ENCODE measurements around the gene H19.

H19 gene

DNA sequence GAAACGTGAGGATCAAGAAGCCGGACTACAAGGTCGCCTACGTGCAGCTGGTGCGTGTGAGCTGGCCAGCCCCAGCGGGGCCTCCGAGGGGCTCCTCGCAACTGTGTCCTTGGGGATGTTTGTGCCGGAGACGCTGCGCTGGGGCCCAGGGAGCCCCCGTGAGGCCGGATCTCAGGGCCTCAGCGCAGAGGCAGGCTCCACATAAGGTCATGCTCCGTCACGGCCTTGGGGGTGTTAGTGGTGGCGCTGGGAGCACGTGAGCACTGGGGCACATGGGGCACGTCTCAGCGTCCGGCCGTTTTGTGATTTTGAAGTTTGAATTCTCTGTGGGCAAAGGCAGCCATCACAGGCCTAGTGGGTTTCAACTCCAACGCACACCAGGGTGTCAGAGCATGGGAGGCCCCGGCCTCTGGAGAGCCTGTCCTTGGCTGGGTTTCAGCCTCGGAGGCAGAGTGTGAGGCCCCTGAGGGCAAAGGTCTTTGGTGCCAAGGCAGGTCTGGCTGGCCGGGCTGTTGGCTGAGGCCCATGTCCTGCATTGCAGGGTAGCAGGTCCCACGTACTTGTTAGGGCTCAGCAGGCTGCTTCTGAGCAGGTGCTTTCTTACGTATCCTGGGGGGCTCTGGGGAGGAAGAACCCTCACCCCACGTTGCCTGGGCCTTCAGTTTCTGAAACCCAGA lies 44.7 kb downstream of the H19 start:
- no peak for DNase-seq (ENCODE audit: low read depth in 2 of 2)
- no peak overlapping the region for H3K4me3 ChIP-seq (replicated peaks in 1 of 2; ENCODE audit: low read depth in 2 of 2, low read length in 2 of 2)
- TF ChIP-seq, protein P1, sequence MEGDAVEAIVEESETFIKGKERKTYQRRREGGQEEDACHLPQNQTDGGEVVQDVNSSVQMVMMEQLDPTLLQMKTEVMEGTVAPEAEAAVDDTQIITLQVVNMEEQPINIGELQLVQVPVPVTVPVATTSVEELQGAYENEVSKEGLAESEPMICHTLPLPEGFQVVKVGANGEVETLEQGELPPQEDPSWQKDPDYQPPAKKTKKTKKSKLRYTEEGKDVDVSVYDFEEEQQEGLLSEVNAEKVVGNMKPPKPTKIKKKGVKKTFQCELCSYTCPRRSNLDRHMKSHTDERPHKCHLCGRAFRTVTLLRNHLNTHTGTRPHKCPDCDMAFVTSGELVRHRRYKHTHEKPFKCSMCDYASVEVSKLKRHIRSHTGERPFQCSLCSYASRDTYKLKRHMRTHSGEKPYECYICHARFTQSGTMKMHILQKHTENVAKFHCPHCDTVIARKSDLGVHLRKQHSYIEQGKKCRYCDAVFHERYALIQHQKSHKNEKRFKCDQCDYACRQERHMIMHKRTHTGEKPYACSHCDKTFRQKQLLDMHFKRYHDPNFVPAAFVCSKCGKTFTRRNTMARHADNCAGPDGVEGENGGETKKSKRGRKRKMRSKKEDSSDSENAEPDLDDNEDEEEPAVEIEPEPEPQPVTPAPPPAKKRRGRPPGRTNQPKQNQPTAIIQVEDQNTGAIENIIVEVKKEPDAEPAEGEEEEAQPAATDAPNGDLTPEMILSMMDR (IDR thresholded peaks at IDR 0.05; ENCODE audit: low read depth, low read length), result no peak

GRCh38 chr11:1949922-1950321 lies 47.7 kb downstream of the H19 start:
- H3K4me3 ChIP-seq (replicated peaks in 1 of 2; ENCODE audit: low read depth in 2 of 2, low read length in 2 of 2), result no peak overlapping the region
- TF ChIP-seq, protein P1 (IDR thresholded peaks at IDR 0.05; ENCODE audit: low read depth, low read length), result no peak
- no peak for DNase-seq (ENCODE audit: low read depth in 2 of 2)

DNA sequence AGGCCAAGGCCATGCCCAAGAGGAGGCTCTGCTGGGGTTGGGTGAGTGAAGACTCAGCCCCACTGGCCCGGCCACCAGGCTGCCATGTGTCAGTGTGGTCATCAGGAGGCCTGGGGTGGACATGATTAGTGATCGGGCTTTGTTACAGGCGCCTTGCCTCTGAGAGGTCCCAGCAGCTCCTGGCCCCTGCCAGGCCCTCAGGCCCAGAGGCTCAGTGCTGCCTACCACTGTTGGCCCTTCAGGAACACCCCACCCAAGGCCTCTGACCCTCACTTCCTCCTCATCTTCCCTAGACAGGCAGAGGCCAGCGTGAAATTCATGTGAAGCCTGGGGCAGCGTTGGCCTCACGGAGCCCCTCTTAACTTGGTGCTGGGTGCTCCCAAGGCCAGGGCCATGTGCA lies 48.3 kb downstream of the H19 start:
- no peak for DNase-seq (ENCODE audit: low read depth in 2 of 2)
- TF ChIP-seq, protein P1 (IDR thresholded peaks at IDR 0.05; ENCODE audit: low read depth, low read length), result no peak
- no peak overlapping the region for H3K4me3 ChIP-seq (replicated peaks in 1 of 2; ENCODE audit: low read depth in 2 of 2, low read length in 2 of 2)

GRCh38 chr11:1948389-1948788 lies 49.3 kb downstream of the H19 start:
- no peak for DNase-seq (ENCODE audit: low read depth in 2 of 2)
- TF ChIP-seq, protein P1 (IDR thresholded peaks at IDR 0.05; ENCODE audit: low read depth, low read length), result no peak
- no peak overlapping the region for H3K4me3 ChIP-seq (replicated peaks in 1 of 2; ENCODE audit: low read depth in 2 of 2, low read length in 2 of 2)

DNA sequence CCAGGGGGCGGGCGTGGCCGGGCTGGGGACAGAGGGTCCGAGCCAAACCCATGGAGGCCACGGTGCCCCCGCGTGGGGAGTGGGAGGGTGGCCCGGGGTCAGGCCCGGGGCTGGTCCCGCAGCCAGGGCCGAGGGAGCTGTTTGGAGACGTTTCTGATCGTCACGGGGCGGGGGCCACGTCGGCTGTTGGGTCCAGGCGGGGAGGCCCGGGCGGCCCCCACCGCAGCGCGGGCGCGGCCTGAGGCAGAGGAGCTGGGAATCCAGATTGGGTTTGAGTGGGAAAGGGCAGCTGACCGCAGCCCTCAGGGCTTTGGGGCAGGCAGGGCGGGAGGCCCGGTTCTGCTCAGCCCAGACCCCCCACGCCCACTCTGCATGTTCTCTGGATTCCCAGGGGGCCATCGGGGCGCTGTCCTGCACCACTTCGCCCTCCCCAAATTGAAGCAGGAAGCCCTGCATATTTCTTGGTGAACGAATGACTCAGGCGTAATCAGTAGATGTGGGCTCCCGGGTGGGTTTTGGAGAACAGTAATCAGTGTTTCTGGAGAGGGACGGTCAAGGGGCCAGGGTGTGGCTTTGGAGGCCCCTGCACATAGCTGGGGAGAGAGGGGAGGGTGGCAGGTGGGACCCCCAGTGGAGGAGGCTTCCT lies 49.9 kb downstream of the H19 start:
- H3K4me3 ChIP-seq (replicated peaks in 1 of 2; ENCODE audit: low read depth in 2 of 2, low read length in 2 of 2), result no peak overlapping the region
- no peak for DNase-seq (ENCODE audit: low read depth in 2 of 2)
- TF ChIP-seq, protein P1 (IDR thresholded peaks at IDR 0.05; ENCODE audit: low read depth, low read length), result no peak

- H3K4me3 ChIP-seq (replicated peaks in 1 of 2; ENCODE audit: low read depth in 2 of 2, low read length in 2 of 2), result no peak within 1 kb of the TSS
- DNase-seq (ENCODE audit: low read depth in 2 of 2), result no peak
- TF ChIP-seq, protein P1 (IDR thresholded peaks at IDR 0.05; ENCODE audit: low read depth, low read length), result no peak
Observed at GRCh38 chr11:1946812-1947484, 50.7 kb downstream of the H19 start, which contains the start of gene MRPL23. MRPL23 (plus strand) TSS chr11:1947332; CDS start chr11:1947363, 31 bp downstream.

Data from cardiac fibroblast (primary cell).